Panc1 (cell line): Measurements from ENCODE around the gene LRIG3. TPM values are rescaled to one million over a fixed set of nuclear protein-coding genes. Genes with fewer than 3 reads are reported as not detected.

ENCODE experiments used
- ATAC-seq: fragments of 200-7000 bp; cut with Tn5 transposase; 2 replicates; pipeline ENCODE4 v1.9.1; 2020; ENCODE audit warnings: mild to moderate bottlenecking, moderate library complexity
- BruUV-seq: library from RNA; stranded (reverse); fragments of 400-500 nt; replicated peaks from 2 replicates; lab custom pipeline; 2021; lab: Mats Ljungman, UMichigan
- CTCF ChIA-PET: fragments of 300-600 bp; sonication (Branson Sonifier 250); formaldehyde crosslinking; loops from one replicate; lab custom pipeline; 2022; ENCODE audit warnings: antibody characterized with exemption; lab: Charles Lee
- POLR2A ChIA-PET: fragments of 300-600 bp; sonication (Branson Sonifier 250); formaldehyde crosslinking; loops from one replicate; lab custom pipeline; 2022; ENCODE audit warnings: antibody characterized with exemption; lab: Charles Lee
- DNase-seq: peaks from one replicate; pipeline ENCODE4 v3.0.0-alpha.2; 2010; ENCODE audit warnings: low read depth, low spot score
- H3K27ac ChIP-seq: 2 replicates; pipeline ENCODE4 v1.5.1; 2011; ENCODE audit warnings: mild to moderate bottlenecking, low read length, inconsistent platforms
- H3K27me3 ChIP-seq: fragments of 200-500 bp; sonication (Bioruptor generic); 2 replicates; pipeline ENCODE4 v1.6.0; 2014; ENCODE audit warnings: low read length, inconsistent platforms; ENCODE audit not compliant: control insufficient read depth, insufficient read depth
- H3K36me3 ChIP-seq: fragments of 200-500 bp; sonication (Bioruptor generic); 2 replicates; pipeline ENCODE4 v1.5.1; 2014; ENCODE audit warnings: inconsistent platforms, mild to moderate bottlenecking, low read length, moderate library complexity; ENCODE audit not compliant: control insufficient read depth, insufficient read depth
- H3K4me1 ChIP-seq: 2 replicates; pipeline ENCODE4 v1.5.1; 2011; ENCODE audit warnings: inconsistent platforms, mild to moderate bottlenecking, low read length, moderate library complexity; ENCODE audit not compliant: control insufficient read depth, insufficient read depth
- H3K4me3 ChIP-seq, 2 experiments: 2 replicates each; pipeline ENCODE4 v1.5.1; 2011 to 2012; ENCODE audit warnings: low read depth in 2 of 2, low read length in 2 of 2, mild to moderate bottlenecking in 2 of 2, inconsistent platforms in 1 of 2, moderate library complexity in 1 of 2
- H3K9me3 ChIP-seq: fragments of 200-500 bp; sonication (Bioruptor generic); 2 replicates; pipeline ENCODE4 v1.5.1; 2014; ENCODE audit warnings: low read depth, mild to moderate bottlenecking, inconsistent platforms, low read length, moderate library complexity; ENCODE audit not compliant: control insufficient read depth, insufficient read depth
- POLR2AphosphoS5 ChIP-seq: IDR thresholded peaks from 2 replicates; pipeline ENCODE4 v1.6.1; 2012; ENCODE audit warnings: mild to moderate bottlenecking, low read depth, low read length, moderate library complexity
- SIN3A ChIP-seq: IDR thresholded peaks from 2 replicates; pipeline ENCODE4 v1.6.1; 2012; ENCODE audit warnings: low read depth, mild to moderate bottlenecking, low read length, moderate library complexity, borderline replicate concordance; ENCODE audit not compliant: insufficient read depth
- TCF7L2 ChIP-seq: IDR thresholded peaks from 2 replicates; pipeline ENCODE4 v1.6.1; 2011; ENCODE audit warnings: mild to moderate bottlenecking, low read depth, low read length, inconsistent platforms
- in situ Hi-C: cut with HindIII; loops from 2 replicates; pipeline ENCODE4 v1.10.0; 2016; ENCODE audit warnings: low sequenced_read_pairs, low pct_unique_long_range_greater_than_20kb
- intact Hi-C: fragments of 100-400 bp; cut with micrococcal nuclease; formaldehyde crosslinking; loops from one replicate; pipeline ENCODE4 v1.10.0; 2022; ENCODE audit not compliant: unreplicated experiment
- total RNA-seq: library from RNA; stranded (reverse); gene quantifications from one replicate; pipeline ENCODE4 v1.2.1, GENCODE V29; 2021; ENCODE audit not compliant: unreplicated experiment
- TF ChIP-seq, protein P1 (sequence below), 2 experiments: IDR thresholded peaks; 2 replicates each; pipeline ENCODE4 v1.6.1; 2011 to 2012; ENCODE audit warnings: low read depth in 2 of 2, control low read depth in 1 of 2, low read length in 1 of 2, mild to moderate bottlenecking in 1 of 2, moderate library complexity in 1 of 2; ENCODE audit not compliant: insufficient read depth in 1 of 2
- TF ChIP-seq, protein P2 (sequence below): fragments of 450-650 bp; IDR thresholded peaks from 2 replicates; pipeline ENCODE4 v1.5.1; 2017; ENCODE audit warnings: mild to moderate bottlenecking

The LRIG3 gene
- total RNA-seq, 1 experiment from 2014 or later: 12.1 TPM

DNA sequence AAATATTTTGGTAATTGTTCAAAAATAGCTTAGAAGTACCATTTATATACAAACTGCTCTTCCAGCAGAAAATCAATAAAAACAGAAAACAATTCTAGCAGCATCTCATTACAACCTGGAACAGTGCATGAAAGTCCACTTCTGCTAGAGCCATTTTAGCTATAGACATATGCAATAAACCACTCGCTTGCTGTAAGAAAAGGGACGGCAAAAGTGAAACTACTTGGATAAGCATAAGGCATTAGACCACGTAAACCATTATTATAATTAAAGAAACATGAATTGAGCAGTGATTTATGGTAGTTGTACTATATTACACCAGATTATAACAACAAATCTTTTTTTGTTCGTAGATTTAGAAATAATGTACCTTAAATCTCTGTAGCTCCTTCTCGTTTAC, 48.7 kb downstream of the LRIG3 start:
- Histone ChIP-seq H3K4me1 (no peaks in the 10 kb centered on the region), H3K9me3 (no peaks in the 10 kb centered on the region), H3K36me3 (peaks cover 10% of the 10 kb centered on the region; the same call in 1 of the 2 replicates), H3K27me3 (no peaks in the 10 kb centered on the region), H3K27ac (no peak overlapping the region), H3K4me3 (no peak overlapping the region; a peak in 1 of 4 replicates)
- no peak for TF ChIP-seq SIN3A
- TF ChIP-seq, protein P1, sequence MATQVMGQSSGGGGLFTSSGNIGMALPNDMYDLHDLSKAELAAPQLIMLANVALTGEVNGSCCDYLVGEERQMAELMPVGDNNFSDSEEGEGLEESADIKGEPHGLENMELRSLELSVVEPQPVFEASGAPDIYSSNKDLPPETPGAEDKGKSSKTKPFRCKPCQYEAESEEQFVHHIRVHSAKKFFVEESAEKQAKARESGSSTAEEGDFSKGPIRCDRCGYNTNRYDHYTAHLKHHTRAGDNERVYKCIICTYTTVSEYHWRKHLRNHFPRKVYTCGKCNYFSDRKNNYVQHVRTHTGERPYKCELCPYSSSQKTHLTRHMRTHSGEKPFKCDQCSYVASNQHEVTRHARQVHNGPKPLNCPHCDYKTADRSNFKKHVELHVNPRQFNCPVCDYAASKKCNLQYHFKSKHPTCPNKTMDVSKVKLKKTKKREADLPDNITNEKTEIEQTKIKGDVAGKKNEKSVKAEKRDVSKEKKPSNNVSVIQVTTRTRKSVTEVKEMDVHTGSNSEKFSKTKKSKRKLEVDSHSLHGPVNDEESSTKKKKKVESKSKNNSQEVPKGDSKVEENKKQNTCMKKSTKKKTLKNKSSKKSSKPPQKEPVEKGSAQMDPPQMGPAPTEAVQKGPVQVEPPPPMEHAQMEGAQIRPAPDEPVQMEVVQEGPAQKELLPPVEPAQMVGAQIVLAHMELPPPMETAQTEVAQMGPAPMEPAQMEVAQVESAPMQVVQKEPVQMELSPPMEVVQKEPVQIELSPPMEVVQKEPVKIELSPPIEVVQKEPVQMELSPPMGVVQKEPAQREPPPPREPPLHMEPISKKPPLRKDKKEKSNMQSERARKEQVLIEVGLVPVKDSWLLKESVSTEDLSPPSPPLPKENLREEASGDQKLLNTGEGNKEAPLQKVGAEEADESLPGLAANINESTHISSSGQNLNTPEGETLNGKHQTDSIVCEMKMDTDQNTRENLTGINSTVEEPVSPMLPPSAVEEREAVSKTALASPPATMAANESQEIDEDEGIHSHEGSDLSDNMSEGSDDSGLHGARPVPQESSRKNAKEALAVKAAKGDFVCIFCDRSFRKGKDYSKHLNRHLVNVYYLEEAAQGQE (IDR thresholded peaks at IDR 0.05; ENCODE audit: insufficient read depth in 1 of 2, low read depth in 2 of 2, low read length in 1 of 2): no peak
- TF ChIP-seq, protein P2, sequence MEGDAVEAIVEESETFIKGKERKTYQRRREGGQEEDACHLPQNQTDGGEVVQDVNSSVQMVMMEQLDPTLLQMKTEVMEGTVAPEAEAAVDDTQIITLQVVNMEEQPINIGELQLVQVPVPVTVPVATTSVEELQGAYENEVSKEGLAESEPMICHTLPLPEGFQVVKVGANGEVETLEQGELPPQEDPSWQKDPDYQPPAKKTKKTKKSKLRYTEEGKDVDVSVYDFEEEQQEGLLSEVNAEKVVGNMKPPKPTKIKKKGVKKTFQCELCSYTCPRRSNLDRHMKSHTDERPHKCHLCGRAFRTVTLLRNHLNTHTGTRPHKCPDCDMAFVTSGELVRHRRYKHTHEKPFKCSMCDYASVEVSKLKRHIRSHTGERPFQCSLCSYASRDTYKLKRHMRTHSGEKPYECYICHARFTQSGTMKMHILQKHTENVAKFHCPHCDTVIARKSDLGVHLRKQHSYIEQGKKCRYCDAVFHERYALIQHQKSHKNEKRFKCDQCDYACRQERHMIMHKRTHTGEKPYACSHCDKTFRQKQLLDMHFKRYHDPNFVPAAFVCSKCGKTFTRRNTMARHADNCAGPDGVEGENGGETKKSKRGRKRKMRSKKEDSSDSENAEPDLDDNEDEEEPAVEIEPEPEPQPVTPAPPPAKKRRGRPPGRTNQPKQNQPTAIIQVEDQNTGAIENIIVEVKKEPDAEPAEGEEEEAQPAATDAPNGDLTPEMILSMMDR: no peak
- no peak for TF ChIP-seq TCF7L2
- no peak for TF ChIP-seq POLR2AphosphoS5
- CTCF ChIA-PET: no interaction called here
- ATAC-seq (no peak), DNase-seq (no peak)
- intact Hi-C loops (no loop called here), in situ Hi-C loops (no loop called here)
- POLR2A ChIA-PET: no interaction called here
- no TSS peak for BruUV-seq

DNA sequence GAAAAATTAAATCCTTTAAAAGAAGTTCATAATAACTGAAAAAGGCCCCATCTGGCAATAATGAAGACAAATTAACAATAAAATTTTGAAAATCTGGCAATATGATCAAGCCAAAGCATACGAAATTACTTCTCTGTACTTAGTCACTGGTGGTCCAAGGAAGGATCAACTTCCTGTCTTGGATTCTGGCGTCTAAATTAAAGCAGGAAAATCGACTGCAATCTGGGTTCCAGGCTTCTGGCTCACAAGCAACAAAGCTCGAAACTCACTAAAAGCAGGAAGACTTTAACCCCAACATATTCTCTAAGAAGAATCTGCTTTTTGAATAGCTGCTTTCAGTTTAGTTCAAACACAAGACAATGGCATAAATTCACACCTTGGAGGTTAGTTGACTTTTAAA, 49.7 kb downstream of the LRIG3 start:
- ChIA-PET POLR2A (no interaction called here), CTCF (no interaction called here)
- DNase-seq: no peak
- H3K36me3 ChIP-seq: peaks cover 6% of the 10 kb centered on the region; the same call in 1 of the 2 replicates
- H3K27me3 ChIP-seq: no peaks in the 10 kb centered on the region
- H3K4me3 ChIP-seq: no peak overlapping the region
- intact Hi-C loops (no loop called here), in situ Hi-C loops (no loop called here)
- H3K27ac ChIP-seq: no peak overlapping the region
- H3K4me1 ChIP-seq: no peaks in the 10 kb centered on the region
- no peaks in the 10 kb centered on the region for H3K9me3 ChIP-seq
- no peak for ATAC-seq
- no TSS peak for BruUV-seq
- TF ChIP-seq TCF7L2: no peak
- TF ChIP-seq, protein P2: no peak
- no peak for TF ChIP-seq SIN3A
- TF ChIP-seq POLR2AphosphoS5: no peak
- TF ChIP-seq, protein P1 (IDR thresholded peaks at IDR 0.05; ENCODE audit: insufficient read depth in 1 of 2, low read depth in 2 of 2, low read length in 1 of 2): no peak
